Measurements from ENCODE around the gene CD247.

DNA sequence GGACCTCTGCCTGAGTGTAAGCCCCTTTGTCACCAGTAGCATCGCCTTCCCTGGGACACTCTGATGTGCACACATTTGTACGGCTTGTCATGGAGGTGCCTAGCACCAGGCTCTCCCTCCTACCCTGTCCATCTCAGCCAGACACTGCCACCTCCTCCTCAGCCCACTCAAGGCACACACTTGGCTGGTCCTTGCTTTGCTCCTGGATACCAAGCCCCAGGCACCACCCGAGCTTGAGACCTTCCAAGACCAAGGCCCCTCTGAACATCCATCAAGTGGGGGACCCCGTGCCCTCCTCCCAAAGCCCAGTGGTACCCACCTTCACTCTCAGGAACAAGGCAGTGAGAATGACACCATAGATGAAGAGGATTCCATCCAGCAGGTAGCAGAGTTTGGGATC, 78.0 kb downstream of the CD247 start:
- TF ChIP-seq, protein P1, sequence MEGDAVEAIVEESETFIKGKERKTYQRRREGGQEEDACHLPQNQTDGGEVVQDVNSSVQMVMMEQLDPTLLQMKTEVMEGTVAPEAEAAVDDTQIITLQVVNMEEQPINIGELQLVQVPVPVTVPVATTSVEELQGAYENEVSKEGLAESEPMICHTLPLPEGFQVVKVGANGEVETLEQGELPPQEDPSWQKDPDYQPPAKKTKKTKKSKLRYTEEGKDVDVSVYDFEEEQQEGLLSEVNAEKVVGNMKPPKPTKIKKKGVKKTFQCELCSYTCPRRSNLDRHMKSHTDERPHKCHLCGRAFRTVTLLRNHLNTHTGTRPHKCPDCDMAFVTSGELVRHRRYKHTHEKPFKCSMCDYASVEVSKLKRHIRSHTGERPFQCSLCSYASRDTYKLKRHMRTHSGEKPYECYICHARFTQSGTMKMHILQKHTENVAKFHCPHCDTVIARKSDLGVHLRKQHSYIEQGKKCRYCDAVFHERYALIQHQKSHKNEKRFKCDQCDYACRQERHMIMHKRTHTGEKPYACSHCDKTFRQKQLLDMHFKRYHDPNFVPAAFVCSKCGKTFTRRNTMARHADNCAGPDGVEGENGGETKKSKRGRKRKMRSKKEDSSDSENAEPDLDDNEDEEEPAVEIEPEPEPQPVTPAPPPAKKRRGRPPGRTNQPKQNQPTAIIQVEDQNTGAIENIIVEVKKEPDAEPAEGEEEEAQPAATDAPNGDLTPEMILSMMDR (IDR thresholded peaks at IDR 0.05 in 4 of 5, conservative IDR thresholded peaks at IDR 0.05 in 1 of 5) = no peak
- no peak for TF ChIP-seq POLR2A (IDR thresholded peaks at IDR 0.05)
